Ishikawa (cell line): ENCODE results near the gene ZBTB20.

ENCODE experiments used
- CEBPB ChIP-seq: IDR thresholded peaks from 2 replicates; pipeline ENCODE4 v1.6.1; 2012
- CREB1 ChIP-seq: IDR thresholded peaks from 2 replicates; pipeline ENCODE4 v1.6.1; 2012; ENCODE audit warnings: low read depth
- EGR1 ChIP-seq: IDR thresholded peaks from 2 replicates; pipeline ENCODE4 v1.6.1; 2012
- EP300 ChIP-seq: IDR thresholded peaks from 2 replicates; pipeline ENCODE4 v1.6.1; 2012; ENCODE audit warnings: borderline replicate concordance
- FOXM1 ChIP-seq: IDR thresholded peaks from 2 replicates; pipeline ENCODE4 v1.6.1; 2012; ENCODE audit warnings: low read depth, borderline replicate concordance
- MAX ChIP-seq: IDR thresholded peaks from 2 replicates; pipeline ENCODE4 v1.6.1; 2012
- RAD21 ChIP-seq: IDR thresholded peaks from 2 replicates; pipeline ENCODE4 v1.6.1; 2012; ENCODE audit warnings: low read depth
- TAF1 ChIP-seq: IDR thresholded peaks from 2 replicates; pipeline ENCODE4 v1.6.1; 2012; ENCODE audit warnings: low read depth, mild to moderate bottlenecking
- TCF12 ChIP-seq: IDR thresholded peaks from 2 replicates; pipeline ENCODE4 v1.6.1; 2012; ENCODE audit warnings: low read depth
- TEAD4 ChIP-seq: IDR thresholded peaks from 2 replicates; pipeline ENCODE4 v1.6.1; 2012
- USF1 ChIP-seq: IDR thresholded peaks from 2 replicates; pipeline ENCODE4 v1.6.1; 2012
- YY1 ChIP-seq: IDR thresholded peaks from 2 replicates; pipeline ENCODE4 v1.6.1; 2012; ENCODE audit warnings: low read depth

- TF ChIP-seq EGR1 (no peak), CREB1 (no peak), EP300 (no peak), TEAD4 (no peak), TAF1 (no peak), TCF12 (no peak), RAD21 (no peak), MAX (no peak), YY1 (no peak), CEBPB (no peak), FOXM1 (no peak), USF1 (no peak)
These were observed 12.3 kb downstream of the ZBTB20 start for GRCh38 chr3:115134648-115135347.
